Cardiac fibroblast (primary cell): ENCODE measurements around the gene TCAP.

Experiments used
- DNase-seq, 2 donors: peaks; one replicate each; pipeline versions ENCODE4 v3.0.0 to v3.0.0-alpha.2; 2010; ENCODE audit warnings: low read depth in 2 of 2
- H3K4me3 ChIP-seq, 2 donors: replicated peaks in 1 of 2; 1 replicate in 1 of 2; 2 replicates in 1 of 2; pipeline ENCODE4 v1.5.1; 2011; ENCODE audit warnings: low read depth in 2 of 2, low read length in 2 of 2, mild to moderate bottlenecking in 2 of 2, moderate library complexity in 1 of 2
- CTCF ChIP-seq: IDR thresholded peaks from one replicate; pipeline ENCODE4 v1.5.1; 2011; ENCODE audit warnings: low read depth, mild to moderate bottlenecking, low read length, inconsistent platforms

TCAP gene

GRCh38 chr17:39669897-39670735, 5.0 kb downstream of the TCAP start:
- no peak overlapping the region for H3K4me3 ChIP-seq

DNA sequence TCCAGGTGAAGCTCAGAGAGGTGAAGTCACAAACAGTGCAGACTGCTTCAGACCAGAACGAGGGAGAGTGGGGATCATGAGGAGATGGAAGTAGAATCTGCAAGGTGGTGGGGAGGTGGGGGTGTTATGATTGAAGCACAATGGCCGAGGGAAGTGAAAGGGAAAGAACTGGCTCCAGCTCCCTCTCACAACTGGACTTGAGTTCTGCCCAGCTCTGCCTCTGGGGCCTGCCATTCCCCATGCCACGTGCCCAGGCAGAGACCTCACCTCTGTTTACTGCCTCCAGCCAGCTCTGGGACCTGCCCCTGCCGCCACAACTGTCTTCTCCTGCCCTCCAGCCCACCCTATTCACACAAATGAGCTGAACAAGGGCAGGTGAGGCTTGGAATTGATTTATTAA, 5.6 kb downstream of the TCAP start:
- no peak for DNase-seq
- H3K4me3 ChIP-seq: no peak overlapping the region
- no peak for TF ChIP-seq CTCF

More at GRCh38 chr17:39669897-39670735, 5.0 kb downstream of the TCAP start:
- no peak for TF ChIP-seq CTCF
- no peak for DNase-seq

- peak; percentile 60 for TF ChIP-seq CTCF
- H3K4me3 ChIP-seq: no peak overlapping the region
- peak; percentile 37 to 50 for DNase-seq
These were observed 6.7 kb downstream of the TCAP start for GRCh38 chr17:39671651-39672521.

GRCh38 chr17:39672522-39673334, 7.6 kb downstream of the TCAP start:
- TF ChIP-seq CTCF: no peak
- DNase-seq: no peak

GRCh38 chr17:39673335-39674081, 8.4 kb downstream of the TCAP start:
- no peak for DNase-seq
- no peak for TF ChIP-seq CTCF
- H3K4me3 ChIP-seq: no peak overlapping the region

More at GRCh38 chr17:39672522-39673334, 7.6 kb downstream of the TCAP start:
- no peak overlapping the region for H3K4me3 ChIP-seq

- no peak overlapping the region for H3K4me3 ChIP-seq
- DNase-seq: no peak
- no peak for TF ChIP-seq CTCF
These were observed 9.0 kb downstream of the TCAP start for GRCh38 chr17:39674179-39674578.
